Spleen (tissue), 7 donors: ENCODE results near the gene RBBP8NL.

Experiments used
- POLR2AphosphoS5 ChIP-seq, 3 donors: sonication (generic); formaldehyde crosslinking; IDR thresholded peaks; one replicate each; pipeline ENCODE4 v1.5.1; 2017; ENCODE audit warnings: antibody characterized with exemption in 3 of 3
- TF ChIP-seq, protein P1 (sequence below), 11 experiments: fragments of 200-600 bp in 7 of 11; fragments of 450-650 bp in 4 of 11; sonication (generic) in 4 of 11; IDR thresholded peaks in 8 of 11; conservative IDR thresholded peaks in 3 of 11; 1 replicate in 7 of 11; 2 replicates in 4 of 11; pipeline versions ENCODE4 v1.4.0 to v1.8.0; 2016 to 2021; ENCODE audit warnings: antibody characterized with exemption in 11 of 11, inconsistent platforms in 4 of 11, mild to moderate bottlenecking in 1 of 11
- donor health status: DM: no; HTN: no; CAD: no; lungs with moderate emphysema.
- donor health status: DM: no; HTN: no; CAD: no.
- donor health status: DM: no; HTN: no; CAD: no.

DNA sequence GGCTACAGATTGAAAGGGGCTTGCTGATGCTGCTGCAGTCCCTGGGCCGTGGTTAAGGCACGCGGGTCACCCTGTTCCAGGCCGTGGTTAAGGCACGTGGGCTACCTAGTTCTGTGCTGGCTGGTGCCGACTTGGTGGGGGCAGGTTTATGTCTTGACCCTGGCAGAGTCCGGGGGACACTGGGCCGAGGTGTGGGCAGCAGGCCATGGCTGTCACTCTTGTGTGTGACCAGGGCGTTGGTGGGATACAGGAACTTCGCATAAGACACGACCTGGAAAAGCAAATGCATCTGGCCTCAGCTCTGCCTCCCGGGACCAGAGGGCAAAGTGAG is 34.0 kb downstream of the RBBP8NL start:
- TF ChIP-seq, protein P1, sequence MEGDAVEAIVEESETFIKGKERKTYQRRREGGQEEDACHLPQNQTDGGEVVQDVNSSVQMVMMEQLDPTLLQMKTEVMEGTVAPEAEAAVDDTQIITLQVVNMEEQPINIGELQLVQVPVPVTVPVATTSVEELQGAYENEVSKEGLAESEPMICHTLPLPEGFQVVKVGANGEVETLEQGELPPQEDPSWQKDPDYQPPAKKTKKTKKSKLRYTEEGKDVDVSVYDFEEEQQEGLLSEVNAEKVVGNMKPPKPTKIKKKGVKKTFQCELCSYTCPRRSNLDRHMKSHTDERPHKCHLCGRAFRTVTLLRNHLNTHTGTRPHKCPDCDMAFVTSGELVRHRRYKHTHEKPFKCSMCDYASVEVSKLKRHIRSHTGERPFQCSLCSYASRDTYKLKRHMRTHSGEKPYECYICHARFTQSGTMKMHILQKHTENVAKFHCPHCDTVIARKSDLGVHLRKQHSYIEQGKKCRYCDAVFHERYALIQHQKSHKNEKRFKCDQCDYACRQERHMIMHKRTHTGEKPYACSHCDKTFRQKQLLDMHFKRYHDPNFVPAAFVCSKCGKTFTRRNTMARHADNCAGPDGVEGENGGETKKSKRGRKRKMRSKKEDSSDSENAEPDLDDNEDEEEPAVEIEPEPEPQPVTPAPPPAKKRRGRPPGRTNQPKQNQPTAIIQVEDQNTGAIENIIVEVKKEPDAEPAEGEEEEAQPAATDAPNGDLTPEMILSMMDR (IDR thresholded peaks at IDR 0.05 in 8 of 11, conservative IDR thresholded peaks at IDR 0.05 in 3 of 11), result no peak
- no peak for TF ChIP-seq POLR2AphosphoS5 (IDR thresholded peaks at IDR 0.05)
